G401 (cell line): ENCODE data around the gene ZNF500. TPM values are rescaled to one million over a fixed set of nuclear protein-coding genes. Genes with fewer than 3 reads are reported as not detected.

Experiments
- DNase-seq: peaks from one replicate; pipeline ENCODE4 v3.0.0-alpha.2; 2015; ENCODE audit warnings: low spot score
- in situ Hi-C: cut with HindIII; loops from 2 replicates; pipeline ENCODE4 v1.10.0; 2016; ENCODE audit warnings: low sequenced_read_pairs, mixed read lengths
- total RNA-seq: library from RNA; depleted of rRNA; stranded (reverse); fragments of >200 nt; shearing (Covaris generic); gene quantifications from 2 replicates; pipeline ENCODE4 v1.2.3, GENCODE V29; 2014; rRNA removed

ZNF500 gene
- total RNA-seq: 11.0 and 16.2 TPM in 2 replicates

DNA sequence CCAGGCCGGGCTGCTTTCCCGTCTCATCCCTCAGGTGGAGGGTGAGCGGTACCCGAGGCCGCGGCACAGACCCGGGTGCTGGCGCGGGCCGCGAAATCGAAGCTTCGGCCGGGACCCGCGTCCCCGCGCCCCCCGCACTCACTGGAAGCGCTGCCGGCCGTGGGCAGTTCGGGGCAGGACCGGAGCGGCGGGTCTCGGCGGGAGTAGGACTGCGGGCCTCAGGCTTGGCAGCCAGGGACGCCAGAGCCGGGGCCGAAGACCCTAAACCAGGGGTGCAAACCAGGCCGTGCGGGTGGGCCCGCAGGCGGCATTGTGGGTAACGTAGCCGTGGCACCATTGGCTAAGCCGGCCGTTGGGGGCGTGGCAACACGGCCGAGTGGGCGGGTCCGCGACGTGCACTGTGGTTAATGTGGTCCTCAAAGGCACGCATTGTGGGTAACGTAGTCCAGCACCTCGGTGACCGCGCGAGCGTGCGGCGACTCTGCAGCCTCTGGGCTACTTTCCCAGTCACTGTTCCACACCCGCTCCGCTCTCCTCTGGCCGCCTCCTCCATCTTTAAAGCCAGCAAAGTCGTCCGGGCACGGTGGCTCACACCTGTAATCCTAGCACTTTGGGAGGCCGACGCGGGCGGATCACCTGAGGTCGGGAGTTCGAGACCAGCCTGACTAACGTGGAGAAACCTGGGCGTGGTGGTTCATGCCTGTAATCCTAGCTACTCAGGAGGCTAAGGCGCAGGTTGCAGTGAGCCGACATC, at the start of gene ZNF500:
Gene ZNF500 (minus strand): TSS at position 288 of the 754 bp plus-strand sequence. CDS start 1,184 bp downstream, outside the sequence.
- in situ Hi-C loops: no loop called here

DNA sequence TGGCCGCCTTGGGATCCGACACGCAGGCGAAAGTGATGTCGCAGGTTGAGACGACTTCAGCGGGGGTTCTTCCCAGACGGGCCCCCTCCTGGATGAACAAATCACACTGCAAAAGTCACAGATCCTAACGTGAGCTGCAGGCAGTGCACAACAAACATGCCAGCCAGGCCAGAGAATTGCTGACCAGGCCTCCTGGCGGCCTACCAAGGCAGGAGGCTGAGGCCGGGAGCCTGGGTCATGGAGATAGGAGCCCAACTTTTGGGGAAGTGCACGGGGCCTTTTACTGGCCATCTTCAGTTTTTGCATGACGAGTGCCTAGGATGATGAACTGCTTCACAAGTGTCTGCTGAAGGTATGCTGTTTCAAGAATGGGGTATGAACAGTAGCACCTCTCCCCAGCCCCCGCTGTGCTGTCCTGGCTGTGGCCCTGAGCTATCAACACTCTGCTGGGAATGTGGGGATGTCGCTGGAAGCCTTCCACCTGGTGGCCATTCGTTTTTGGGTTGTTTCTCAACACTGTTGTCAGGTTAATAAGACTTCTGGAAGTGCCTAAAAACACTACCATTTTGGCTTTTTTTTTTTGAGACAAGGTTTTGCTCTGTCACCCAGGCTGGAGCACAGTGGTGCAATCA, 47.7 kb upstream of the ZNF500 start:
- in situ Hi-C loops: no loop called here
- DNase-seq: no peak

More for the DNA sequence above, at the start of gene ZNF500:
- DNase-seq: peak; percentile 97

DNA sequence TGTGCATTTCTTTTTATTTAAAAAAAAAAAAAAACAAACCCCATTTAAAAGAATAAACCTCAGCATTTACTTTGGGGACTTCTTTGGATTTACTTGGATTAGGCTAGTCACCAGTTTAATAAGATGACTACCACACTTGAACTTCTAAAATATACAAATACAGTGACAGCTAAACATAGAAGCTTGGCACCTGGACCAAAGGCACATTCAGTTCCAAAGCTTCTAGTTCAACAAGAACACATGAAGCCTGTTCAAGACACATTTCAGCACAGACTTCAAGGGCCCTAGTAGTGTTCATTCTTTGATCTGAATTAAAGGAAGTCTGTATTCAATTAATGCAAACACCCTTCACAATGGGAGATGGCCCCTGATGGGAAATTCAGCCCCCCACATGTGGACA, 47.1 kb upstream of the ZNF500 start:
- DNase-seq: no peak
- in situ Hi-C loops: no loop called here

DNA sequence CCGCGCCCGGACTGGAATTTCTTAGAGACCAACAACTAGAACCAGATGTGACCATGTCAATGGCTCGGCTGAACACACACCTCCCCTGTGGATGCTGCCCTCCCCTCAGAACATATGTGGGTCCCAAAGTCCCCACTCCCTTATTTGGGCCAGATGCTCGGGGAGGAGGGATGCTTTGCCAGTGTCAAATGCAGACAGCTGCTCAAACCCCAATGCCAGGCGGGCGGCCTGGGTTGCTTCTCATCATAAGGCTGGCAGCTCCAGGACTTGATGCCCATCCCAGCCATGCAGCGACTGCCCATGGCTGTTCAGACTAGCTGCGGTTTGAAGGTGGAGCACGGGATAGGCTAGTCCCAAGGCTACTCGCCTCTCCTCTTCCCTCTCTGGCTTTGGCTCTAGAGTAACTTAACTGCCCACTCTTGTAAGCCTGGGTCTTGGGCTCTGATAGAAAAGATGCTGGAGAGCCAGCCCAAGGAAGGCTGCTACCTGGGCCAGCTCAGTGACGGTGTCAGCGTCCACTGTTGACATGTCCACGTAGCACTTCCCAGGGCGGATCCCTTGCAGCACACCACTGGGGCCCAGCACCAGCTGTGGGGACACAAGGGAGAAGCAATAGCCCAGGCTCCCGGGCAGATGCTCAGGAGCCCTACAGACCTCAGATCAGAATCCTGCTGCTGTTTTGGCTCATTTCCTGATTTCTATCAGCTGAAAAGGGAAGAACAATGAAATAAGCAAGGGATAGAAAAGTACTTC, 46.5 kb upstream of the ZNF500 start:
- no peak for DNase-seq
- in situ Hi-C loops: no loop called here

DNA sequence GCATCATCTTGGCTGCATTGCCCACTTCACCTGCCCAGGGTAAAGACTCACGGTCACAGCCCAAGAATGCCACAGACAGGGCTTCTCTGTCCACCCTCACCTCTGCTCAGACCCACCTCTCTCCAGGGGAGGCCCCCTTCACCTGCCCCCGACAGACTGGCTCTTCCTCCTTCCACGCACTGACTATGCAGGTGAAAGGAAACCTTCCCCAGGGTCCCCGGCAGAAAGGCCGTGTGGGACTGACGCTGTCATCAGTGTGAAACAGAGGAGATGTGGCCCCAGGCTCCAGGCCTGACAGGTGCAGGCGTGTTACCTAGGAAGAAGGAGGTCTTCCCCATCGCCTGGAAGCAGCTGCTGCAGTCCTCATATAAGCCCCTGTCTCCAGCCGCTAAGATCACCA, 44.8 kb upstream of the ZNF500 start:
- in situ Hi-C loops: no loop called here
- no peak for DNase-seq

DNA sequence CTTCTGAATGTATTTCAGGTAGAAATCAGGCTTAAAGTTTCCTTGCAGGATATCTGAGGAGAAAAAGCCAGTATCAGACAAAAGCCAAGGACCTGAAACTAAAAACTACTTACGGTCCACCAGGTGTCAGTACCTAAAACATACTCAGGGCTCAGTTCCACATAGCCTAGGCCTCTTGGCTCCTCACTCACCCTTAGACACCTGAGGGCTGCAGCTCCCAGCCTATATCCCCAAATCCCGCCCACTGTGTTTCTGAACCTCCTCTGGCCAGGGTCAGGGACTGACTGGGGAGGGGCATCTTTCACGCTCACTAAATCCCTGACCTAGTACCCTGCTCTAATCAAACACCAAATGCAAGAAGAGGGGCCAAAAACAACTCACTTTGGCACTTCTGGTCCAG, 44.3 kb upstream of the ZNF500 start:
- no peak for DNase-seq
- in situ Hi-C loops: no loop called here

DNA sequence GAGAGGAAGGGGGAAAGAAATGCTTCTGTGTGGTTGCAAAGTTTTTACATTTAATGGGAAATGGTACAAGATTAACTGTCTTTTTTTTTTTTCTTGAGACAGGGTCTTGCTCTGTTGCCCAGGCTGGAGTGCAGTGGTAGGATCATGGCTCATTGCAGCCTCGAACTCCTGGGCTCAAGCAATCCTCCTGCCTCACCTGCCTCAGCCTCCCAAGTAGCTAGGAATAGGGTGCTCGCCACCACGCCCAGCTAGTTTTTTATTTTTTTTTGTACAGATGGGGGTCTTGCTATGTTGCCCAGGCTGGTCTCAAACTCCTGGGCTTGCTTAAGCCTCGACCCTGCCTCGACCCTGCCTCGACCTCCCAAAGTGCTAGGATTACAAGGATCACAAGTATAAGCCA, 39.3 kb upstream of the ZNF500 start:
- in situ Hi-C loops: no loop called here
- DNase-seq: no peak

DNA sequence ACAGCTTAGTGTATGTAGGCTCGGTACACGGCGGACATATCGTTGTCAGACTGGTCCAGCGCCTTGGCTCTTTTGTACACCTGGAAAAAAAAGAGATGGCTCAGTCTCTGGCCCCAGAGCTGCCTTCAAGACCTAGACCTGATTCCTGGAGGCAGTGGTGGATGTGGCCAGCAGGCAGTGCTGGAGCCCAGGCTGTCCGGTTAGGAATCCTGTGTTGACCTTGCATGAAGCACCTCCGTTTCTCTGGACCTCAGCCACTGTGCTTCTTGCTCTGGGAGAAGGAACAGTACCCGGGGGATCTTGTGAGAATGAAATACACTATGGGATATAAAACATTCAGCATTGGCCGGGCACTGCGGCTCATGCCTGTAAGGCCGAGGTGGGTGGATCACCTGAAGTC, 38.3 kb upstream of the ZNF500 start:
- in situ Hi-C loops: no loop called here
- peak; percentile 16 for DNase-seq

DNA sequence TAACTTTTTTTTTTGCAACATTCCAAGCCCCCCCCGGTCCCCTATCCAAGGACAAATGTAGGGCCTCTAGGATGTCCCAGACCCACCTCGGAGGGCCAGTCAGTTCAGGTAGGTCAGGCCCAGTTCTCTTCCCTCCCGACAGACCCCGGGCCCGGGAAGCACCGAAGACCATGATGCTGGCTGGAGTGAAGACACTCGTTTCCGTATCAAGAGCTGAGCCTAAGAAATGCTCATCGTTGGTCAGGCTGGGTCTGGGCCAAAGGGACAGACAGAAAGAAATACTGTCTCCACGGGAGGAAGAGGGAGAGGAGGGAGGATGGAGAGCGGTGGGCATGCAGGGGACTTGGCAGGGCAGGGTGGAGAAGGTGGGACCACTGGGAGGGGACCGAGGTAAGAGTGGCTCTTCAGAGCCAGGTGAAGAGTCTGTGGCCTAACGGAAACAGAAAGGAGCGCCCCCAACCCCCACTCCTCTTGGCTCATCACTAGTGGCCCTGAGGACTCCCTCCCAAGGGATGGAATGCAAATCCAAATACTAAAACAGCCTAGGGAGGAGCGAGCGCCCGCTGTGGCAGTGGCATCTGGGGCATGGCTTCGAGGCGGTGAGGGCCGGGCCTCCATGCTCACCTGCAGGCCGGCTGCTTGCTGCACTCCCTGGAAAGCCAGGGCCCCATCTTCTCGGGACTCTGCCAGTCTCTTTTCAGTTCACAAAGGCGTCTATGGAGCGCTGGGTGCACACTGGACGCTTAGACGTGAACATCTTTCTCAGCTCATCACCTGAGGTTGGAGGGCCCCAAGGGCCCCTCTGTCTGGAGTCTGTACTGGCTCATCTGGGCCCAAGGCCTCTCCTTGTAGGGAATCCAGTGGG, 37.2 kb upstream of the ZNF500 start:
- in situ Hi-C loops: no loop called here
- DNase-seq: no peak

DNA sequence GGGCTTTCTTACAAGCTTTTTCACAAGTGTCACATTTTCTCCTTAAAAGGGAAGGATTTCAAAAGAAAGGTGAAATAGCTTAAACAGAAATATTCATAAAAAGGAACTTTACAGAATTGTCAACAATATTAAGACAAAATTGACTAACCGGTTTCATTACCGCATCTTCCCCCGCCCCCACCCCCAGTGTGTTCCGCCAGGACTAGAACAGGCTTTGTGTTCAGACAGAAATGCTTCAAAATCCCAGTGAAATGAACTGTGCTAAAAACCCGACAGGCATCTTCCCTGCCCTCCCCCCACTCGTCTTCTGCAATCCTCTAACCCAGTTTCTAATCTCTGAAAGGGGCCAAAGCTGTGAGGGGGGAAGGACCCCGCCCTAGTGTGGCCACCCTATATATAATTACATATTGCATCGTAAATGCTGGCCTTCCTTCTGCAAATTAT, 36.5 kb upstream of the ZNF500 start:
- no peak for DNase-seq

DNA sequence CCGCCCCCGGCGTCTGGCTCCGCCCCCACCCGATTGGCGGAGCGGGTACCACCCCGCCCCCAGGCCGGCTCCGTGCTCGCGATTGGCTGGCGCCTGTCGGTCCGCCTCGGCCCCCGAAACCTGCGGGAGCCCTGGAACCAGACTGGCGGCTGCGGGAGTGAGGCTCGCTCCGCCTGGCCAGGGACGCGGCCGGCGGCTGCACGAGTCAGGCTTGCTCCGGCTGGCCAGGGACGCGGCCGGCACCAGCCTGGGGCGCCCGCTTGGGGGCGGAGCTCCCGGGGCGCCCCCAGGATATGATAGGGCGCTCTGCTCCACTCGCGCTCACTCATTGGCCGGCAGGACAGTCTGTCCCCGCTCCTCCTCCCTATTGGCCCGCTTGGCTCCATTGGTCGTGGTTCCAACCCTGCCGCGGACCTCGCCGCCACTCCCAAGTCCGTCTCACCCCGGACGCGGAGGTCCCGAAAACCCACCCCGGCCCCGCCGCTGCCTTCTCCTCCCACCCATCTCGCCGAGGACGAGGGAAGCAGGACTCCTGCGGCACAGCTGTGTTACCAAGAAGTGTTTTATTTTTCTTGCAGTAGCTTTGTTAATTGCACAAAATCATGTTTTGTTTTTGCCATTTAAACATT, 35.8 kb upstream of the ZNF500 start:
- in situ Hi-C loops: no loop called here
- peak; percentile 94 for DNase-seq

More for the DNA sequence above, 36.5 kb upstream of the ZNF500 start:
- in situ Hi-C loops: no loop called here

DNA sequence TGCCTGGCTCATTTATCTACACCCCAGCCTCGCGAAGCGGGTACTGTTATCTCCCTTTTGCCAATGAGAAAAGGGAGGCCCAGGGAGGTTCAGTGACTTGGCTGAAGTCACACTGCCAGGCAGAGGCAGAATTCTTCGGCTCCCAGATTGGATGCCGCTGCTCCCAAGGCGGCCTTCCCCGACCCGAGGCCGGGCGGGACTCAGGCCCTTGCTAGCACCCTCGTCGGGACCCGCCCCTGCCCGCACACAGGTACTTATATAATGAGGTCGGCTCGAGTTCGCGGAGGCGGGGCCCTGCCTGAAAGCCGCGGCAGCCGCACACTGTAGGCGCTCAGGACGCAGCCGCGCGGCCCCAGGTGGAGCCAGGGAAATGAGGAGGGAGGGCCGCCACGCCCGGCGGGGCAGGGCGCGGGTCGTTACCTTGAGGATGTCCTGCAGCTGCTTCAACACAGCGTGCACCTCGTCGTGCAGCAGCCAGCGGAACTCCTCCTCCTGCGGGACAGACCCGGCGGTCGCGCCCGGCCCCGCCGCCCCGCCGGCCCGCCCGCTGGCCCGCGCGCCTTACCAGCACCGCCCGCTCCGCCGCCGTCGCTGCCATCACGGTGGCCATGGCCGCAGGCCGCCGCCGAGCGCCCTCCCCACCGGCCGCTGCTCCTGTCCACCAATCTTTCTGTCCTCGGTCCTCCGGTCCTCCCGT, 35.1 kb upstream of the ZNF500 start, which contains the start of gene ROGDI:
Gene ROGDI (minus strand): TSS at position 672 of the 697 bp plus-strand sequence. CDS start 62 bp downstream, at position 610.
- peak; percentile 86 for DNase-seq

DNA sequence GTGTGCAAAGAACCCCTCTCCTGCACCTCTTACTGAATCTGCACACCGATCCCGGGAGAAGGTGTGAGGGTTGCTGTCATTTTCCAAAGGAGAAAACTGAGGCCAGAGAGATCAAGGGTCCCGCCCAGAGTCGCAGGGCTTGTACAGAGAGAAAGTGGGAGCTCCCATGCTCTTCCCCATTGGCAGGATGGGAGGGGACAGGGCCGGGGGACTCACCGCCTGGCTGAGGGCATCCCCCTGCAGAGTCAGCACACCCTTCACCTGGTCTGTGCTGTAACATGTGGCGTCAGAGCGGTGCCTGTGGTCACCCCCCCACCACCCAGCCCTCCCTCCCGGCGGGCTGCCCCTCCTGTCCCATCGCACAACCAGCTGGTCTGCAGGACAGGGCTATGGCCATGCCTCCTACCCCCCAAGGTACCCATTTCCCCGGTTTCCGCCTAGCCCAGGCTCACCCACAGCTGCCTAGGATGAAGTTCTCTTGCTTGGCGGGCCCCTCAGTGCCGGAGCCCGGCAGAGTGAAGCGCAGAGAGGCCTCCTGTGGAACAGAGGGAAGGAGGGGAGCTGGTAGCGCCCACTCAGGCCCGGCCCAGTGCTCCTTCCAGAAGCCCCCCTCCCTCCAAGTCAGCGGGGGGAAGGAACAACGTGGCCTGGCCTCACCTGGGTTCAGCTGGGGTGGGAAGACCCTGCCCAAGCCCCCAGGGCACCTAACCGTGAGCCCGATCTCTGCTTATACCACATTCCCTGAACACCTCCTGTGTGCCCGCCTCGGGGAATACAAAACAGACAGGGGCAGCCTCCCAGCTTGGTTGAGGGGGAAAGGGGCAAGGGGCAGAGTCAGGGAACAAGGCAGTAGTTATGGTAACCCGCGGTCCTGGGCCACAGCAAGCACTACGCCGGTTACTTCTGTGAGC, 34.3 kb upstream of the ZNF500 start:
- no peak for DNase-seq
- in situ Hi-C loops: no loop called here

More for the DNA sequence above, 35.1 kb upstream of the ZNF500 start, which contains the start of gene ROGDI:
- in situ Hi-C loops: no loop called here

DNA sequence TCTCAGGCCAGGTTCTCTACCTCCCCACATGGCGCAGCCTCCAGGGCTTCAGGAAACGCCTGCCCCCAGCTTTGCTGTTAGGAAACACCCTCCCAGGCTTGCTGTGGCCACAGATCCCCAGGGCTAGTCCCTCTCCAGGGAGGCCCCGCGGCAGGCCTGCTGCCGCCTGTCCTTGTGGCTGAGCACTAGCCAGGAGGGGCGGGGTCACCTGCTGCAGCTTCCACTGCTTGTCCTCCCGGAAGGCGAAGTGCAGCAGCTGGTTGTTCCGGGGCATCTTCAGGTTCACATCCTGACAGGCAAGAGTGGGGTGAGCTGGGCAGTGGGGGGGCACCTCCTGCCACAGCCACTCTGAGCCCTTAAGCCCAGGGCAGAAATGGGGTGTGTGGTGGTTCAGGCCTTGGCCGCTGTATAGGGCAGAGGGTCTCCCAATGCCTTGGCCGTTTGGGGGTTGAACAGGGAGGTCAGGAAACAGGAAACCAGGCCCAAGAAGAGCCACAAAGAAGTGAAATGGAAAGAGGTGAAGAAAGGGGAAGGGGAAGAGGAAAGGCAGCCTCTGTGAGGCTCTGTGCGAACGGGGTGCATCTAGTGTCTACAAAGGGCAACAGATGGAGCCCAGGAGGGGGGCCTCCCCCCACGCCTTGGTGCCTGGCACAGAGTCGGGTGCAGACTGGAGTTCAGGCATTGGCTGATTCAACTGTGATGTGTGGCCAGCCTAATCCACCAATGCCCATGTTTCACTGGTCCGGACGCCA, 33.5 kb upstream of the ZNF500 start:
- in situ Hi-C loops: no loop called here
- peak; percentile 93 for DNase-seq

DNA sequence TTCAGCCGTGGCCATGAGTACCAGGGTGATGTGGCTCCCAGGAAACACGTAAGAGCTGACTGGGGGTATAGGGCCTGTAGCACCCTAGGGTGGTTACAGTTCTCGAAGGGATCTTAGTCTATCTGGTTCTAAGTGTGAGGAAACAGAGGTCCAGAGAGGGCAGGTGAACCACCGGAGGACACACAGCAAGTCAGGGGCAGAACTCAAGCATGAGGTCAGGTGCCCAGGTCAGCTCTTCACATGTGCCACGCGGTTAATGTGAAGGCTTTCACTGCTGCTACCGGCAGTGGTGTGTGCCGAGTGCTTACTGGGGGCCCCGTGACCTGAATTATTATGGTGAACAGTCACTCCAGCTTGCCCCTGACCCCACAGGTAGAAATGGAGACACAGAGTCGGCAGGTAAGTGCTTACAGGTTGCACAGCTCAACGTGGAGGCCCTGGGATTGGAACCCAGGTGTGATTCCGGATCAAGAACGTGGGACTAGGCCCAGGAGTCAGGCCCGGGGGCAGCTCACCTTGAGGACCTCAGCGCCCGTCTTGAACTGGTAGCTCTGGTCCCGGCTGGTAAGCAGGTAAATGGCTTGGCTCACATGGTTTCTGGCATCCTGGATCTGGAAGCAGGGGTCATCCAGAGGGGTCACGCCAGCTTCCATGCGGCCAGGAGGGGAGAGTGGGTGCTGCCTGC, 32.4 kb upstream of the ZNF500 start:
- in situ Hi-C loops: no loop called here
- no peak for DNase-seq

DNA sequence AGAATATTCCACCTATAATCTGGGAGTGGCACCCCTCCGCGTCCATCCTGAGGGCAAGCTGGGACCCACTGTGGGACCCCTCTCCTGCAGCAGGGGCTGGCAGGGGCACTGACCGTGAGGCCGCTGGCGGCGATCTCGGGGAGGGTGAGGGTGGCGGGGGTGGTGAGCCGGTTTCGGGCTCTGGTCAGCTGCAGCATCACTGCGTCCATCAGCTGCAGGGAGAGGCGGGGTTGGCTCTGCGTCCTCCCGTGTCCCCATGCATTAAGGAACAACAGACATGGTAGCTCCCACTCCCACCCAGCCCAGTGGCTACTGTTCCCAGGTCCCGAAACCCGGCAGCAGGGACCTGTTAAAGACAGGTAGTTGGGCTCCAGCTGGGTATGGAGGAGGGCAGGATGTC, 31.5 kb upstream of the ZNF500 start:
- in situ Hi-C loops: no loop called here
- no peak for DNase-seq
